GM18519 (cell line): Measurements from ENCODE around the gene LHPP.

Experiments used
- ATAC-seq: cut with Tn5 transposase; IDR thresholded peaks from one replicate; pipeline ENCODE4 v1.9.1; 2021; ENCODE audit warnings: mild to moderate bottlenecking, moderate library complexity; ENCODE audit not compliant: unreplicated experiment, low FRiP score

LHPP gene

DNA sequence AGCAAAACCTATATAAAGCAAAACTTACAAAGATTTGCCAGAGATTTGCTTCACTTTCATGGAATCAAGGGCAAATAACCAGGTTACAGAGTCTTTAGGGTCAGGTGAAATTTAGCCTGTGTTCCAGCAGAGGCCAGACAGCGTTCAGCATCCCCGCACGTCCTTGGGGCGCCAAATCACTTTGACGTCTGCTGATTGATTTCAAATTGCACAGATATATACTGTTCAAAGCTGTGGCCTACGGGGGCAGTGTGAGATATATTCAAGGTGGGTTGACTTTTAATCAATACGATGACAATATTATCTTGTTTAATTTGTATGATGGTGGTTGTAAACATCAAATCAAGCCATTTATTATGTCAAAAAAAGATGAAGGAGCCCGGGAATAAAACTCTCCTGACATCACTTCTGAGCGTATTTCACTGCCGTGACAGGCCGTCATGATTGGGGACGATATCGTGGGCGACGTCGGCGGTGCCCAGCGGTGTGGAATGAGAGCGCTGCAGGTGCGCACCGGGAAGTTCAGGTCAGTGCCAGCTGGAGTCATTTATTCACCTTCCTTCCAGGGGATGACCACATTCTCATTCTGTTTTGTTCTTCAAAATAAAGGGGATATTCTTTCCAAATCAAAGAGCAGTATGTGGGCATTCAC lies 55.2 kb downstream of the LHPP start:
- no peak for ATAC-seq

DNA sequence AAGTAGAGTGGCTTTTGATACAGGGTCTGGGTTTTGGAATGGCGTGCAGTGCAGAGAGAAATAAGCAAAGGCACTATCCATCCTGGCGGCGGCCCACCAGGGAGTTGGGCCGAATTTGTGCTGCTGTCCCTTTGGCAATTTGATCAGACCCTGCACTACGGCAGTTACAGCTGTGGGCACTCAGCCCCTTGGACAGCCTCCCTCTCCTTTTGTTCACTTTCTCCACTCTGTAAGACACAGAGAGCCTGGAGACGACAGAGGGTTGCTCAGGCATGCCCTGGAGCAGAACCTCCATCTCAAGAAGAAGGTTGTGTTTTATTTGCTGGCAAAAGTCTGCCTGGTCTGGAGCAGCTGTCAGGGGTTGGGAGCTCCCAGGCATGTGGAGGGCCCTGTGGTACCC lies 55.8 kb downstream of the LHPP start:
- ATAC-seq = no peak

DNA sequence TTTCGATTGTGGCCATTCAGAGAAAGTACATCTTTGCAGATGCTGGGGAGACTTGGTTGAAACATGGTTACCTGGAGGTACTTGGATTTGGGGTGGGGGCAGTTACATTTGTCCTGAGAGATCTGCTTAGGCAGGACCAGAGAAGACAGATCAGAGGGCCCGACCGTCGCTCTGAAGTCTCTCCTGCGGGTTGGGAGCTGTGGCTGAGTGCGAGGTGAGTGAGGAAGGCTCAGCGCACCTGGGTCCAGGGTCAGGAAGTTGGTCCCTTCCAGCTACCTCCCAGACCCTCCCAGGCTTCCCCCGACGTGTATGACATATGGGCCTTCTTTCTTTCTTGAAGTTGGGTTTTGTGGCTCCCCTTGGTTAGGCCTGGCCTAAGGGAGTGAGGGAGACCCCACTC lies 56.3 kb downstream of the LHPP start:
- ATAC-seq = no peak

DNA sequence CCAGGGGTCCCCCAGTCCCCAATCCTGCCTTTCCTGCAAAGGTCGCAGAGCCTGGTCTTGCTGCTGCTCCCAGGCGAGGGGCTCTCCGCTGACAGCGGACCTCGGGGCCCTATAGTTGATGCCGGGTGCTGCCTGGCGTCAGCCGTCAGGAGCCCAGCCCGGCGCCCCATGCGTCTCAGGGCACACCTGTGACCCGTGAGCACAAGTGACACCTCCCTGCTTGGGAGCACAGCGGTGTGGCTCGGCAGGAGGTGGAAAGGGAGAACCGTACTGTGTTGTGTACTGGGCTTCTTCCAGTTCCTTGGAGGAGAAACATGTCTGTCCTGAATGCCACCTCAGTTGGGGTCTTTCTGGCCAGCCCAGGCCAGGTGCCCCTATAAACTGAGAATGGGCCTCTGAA lies 56.7 kb downstream of the LHPP start:
- ATAC-seq = no peak

DNA sequence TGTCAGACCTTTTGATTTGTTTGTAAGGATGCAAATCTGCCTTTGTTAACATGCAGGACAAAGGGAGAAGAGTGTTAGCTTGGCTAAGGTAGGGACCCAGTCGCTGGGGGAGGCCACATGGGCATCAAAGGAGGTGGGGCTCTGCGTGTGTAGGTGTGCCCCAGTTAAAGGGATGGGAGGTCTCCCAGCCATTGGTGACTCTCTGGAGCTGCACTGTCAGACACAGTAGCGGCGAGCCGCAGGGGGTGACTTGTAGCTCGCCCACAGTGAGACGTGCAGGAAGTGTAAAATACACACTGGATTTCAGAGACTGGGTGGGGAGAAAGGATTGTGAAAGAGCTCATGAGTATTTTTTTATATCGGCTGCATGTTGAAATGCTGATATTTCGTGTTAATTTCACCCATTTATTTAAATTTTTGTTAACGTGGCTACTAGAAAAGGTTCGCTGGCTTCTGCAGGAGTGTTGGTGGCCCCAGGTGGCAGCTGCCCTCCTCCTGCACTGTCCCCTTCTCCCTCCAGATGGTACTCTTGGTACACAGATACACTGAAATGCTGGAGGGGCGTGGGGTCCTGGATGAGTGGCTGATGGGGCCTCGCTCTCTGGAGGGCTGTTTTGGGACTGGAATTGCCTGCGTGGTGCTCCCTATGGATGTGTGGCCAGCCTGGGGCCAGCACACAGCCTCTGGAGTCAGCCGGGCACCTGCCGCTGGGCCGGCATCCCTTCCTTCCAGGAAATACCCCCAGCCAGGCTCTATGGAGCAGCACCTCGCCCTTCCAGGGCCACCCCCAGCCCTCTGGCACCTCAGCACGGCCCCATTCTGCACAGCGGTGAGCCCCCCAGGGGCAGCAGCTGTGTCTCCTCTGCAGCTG lies 59.2 kb downstream of the LHPP start:
- ATAC-seq = no peak

DNA sequence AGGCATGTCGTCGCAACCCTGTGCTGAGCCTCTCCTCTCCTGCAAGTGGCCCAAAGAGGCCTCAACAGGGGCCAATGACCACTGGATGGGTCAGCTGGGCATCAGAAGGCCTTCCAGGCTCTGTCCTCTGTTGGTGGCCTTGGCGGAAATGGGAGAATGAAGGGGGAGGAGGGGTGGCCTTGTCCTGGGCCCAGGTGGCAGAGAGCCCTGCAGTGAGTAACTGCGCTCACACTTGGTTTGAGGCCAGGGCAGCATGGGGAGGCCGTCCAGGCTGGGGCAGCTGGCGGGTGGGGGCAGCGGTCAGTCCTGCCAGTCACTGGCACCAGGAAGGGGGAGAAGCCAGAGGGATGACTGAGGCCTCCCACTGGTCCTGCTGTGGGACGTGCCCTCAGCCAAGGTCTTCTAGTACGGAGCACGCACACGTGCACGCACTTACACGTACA lies 59.8 kb downstream of the LHPP start:
- no peak for ATAC-seq

DNA sequence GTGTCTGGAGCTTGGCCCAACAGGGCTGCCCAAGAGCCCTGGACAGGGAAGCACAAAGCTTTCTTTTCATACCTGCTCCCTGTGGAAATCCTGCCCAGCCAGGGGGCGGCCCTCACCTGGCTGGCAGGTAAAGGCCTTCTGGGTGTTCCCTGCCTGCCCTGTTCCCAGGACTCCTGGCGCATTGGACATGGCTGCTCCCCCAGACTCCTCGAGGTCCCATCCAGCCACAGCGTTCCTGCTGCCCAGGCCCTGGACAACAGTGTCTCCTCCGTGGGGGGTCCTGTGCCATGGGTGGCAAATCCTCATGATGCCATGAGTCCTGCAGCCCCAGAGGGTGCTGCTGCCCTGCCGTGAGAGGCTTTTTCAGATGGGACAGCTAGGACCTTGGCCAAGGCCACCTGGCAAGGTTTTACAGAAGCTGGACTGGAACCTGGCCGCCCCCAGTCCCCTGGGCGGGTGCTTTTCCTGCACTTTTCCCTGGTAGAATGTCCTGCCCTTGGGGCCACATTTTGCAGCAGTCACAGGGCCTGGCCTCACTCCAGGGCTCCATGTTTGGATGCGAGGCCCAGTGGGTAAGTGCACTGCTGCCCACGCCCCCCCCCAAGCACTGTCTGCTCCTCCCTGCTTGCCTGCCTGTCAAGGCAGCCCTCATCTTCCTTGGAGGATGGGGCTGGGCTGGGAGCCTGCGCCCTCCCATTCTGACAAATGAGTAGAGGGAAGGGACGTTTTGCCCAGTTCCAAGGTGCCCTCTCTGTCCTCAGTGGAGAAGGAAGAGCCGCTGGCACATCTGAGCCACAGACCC lies 60.7 kb downstream of the LHPP start:
- no peak for ATAC-seq

DNA sequence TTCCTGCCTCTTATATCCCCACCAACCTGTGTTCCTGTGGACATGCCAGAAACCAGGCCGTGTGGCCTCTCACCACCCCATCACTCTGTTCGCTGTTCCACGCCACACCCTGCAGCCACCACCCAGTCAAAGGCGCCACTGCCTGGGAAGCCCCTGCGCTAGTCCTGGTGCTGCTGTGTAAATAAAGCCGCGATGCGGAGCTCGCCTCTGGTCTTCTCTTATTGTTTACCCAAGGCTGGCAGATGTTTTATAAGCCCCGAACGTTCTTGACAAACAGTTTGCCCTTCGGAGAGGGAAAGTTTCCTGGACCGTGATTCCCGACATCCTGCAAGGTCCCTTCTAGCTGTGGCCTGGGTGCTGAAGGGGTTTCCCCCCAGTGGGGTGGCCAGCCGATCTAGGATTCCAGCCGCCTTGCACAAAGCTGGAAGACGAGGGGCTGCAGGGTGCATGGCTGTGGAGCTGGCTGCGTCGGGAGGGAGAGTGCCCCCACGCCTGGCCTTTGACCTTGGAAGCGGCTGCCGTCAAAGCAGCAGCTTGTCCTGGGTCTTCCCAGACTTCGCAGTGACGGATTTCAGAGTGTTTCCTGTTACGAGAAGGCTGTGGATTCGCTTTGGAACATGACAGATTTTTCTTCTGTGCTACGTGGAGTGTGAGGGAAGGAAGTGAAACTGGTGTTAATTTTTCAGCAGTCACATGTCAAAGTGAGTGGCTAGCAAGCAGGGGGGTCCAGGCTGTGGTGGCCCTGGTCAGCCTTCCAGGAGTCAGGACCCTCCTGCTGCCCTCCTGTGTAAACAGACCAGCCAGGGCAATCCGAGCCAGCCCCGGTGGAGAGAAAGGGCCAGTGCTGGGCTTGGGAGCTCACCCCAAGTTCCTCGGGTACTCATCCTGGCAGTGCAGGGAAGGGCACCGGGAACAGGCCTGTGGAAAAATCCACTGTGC lies 61.6 kb downstream of the LHPP start:
- no peak for ATAC-seq

DNA sequence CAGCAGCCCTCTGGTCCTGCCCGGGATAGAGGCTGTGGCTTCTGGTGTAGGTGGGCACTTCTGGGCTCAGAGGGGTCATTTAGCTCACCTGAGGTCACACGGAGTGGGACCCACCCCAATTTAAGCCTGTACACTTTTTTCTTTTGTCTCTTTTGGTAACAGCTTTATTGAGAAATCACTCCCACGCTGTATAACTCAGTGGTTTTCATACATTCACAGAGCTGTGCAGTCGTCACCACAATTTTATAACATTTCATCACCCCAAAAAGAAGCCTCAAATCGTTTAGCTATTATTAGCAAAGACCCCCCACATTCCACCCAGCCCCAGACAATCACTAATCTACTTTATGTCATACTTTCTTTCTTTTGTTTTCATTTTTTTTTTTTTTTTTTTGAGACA lies 62.3 kb downstream of the LHPP start:
- no peak for ATAC-seq

DNA sequence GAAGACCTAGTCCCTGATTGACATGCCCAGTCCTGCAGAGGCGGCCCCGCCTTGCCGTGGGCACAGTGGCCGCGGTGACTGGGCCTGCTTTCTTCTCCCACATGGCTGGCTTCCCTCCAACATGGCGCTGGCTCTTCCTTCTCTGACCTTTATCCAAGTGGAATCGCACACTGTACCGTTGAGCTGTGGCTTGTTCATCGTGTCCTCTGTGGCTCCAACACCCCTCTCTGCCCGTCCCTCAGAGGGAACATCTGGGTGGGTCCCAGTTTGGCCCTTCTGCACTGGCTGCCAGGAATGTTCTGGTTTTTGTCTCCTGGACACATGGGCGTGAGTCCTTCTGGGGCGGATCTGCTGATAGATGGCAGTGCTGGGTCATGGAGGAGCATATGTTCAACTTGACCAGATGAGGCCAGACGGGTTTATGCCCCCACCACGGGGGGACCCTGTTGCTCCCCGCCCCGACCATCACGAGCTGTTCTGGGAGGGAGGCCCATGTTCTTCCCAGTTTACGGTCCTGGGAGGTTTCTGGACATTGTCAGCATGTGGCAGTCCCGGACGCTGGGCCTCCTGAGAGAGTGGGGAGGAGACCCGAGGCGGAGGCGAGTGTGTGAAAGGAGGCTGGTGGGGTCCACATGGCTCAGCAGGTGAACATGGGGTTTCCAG lies 63.5 kb downstream of the LHPP start:
- no peak for ATAC-seq

DNA sequence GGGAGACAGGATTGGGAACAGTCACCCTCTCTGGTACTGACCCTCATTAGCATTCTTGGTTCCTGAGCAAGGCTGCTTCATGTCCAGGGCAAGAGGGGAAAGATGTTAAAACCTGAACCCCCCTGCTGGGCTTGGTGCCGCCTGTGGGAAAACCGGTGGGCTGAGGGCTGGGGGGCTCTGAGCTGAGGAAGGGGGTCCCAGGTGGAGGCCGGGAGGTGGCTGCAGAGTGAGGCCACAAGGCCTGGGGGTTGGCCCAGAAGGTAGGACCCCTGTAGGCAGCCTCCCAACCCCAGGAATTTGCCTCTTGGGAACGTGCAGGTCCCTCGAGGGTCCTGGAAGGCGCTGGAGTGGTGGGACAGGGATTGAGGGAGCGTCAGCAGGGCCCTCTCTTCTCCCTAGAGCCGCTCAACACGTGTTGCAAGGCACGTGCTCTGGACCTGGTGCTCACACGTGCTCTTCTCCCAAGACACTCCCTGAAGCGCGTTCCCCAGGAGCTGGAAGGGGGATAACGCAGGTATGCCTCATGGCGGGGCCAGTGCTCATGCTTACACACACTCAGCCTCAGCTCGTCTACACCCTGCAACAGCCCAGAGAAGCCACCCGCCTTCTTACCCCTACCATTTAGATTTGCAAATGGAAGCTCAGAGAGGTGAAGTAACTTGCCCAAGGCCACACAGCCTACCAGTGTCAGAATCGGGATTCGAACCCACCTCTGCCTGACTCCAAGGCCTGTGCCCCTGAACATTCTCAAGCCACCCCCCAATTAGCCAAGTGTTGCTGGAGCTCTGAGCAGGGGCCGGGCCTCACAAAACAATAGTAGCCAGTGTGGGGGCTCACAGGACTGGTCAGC lies 64.4 kb downstream of the LHPP start:
- no peak for ATAC-seq

DNA sequence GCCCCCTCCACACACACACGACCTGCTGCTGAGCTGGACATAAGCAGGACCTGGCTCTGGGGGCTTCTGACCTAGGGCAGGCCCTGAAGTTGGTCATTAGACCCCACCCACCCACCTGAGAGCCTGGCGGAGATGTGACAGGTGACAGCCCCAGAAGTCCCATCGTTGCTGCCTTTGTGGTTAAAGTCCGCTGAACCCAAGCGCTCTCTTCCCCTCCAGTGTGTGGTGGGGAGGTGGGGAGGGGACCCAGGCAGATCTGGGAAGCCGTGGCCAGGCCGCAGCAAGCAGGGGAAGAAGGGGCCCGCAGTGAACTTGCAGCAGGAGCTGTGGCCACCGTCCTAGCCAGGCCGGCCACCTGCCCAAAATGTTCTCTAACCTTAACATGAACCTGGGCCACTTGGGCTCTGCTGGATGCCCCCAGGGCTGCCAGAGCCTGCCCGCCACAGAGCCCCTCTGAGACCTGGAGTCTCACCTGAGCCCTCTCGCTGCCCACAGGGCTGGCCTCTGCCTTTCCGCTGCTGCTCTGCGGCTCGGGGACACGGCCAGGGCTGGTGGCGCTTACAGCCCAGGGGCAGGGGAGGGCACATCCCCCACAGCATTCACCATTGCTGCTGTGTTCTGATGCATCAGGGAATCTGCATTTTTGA lies 65.1 kb downstream of the LHPP start:
- ATAC-seq = no peak

DNA sequence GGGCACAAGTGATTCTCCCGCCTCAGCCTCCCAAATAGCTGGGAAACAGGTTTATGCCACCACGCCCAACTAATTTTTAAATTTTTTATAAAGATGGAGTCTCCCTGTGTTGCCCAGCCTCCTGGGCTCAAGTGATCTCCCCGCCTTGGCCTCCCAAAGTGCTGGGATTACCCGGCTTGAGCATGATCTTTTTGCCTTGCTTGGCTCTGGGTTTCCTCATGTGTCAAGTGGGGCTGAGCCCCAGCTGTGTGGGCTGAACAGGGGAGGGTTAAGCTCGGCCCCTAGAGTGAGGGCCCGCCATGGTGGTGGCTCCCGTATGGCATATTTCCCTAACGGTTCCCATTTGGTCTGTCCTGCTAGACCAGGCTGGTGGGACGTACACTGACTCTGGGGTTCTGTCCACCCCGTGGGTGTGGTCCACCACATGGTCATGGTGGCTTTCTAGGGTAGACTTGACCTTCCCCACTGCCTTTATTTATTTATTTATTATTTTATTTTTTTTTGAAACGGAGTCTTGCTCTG lies 66.3 kb downstream of the LHPP start:
- ATAC-seq = no peak

DNA sequence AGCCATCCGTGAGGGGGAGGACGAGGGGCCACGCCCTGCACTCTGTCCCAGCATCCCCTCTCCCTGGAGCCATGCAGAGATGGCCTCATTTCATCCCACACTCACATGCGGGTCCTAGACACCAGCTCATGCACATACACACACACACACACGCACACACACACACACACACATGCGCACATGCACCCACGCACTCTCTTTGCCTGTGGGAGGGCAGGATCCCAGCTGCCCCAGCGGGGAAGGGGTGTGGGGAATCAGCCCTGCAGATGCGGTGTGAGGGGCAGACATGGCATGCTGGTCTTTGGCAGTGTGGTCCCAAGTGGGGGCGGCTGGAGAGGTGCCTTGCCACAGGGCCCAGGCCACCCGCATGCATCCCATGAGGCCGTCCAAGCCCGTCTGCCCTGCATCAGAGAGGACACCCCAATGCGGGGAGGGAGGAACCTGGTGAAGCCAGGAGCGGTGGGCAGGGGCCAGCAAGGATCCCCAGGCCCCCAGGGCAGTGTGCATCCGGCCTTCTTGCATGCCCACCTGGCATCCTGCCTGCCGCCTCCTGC lies 68.1 kb downstream of the LHPP start:
- no peak for ATAC-seq

DNA sequence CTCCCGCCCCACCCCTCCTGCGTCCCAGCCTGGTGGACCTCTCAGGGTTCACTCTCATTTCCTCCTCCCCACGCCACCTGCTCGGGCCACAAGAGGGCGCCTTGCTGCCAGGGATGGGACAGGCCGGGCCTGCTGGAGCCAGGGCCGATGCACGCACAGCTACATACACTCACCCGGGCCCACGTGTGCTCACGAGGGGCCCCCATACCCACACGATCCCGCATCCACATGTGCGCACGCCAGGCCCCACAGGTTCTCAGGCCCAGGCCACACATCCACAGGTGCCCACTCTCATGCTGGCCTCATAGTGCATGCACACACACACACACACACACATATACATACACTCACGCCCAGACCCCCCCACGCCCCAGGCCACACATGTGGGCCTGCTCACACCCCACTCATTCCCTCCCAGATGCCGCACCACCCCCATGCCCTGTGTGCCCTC lies 68.6 kb downstream of the LHPP start:
- peak; percentile 64 for ATAC-seq

DNA sequence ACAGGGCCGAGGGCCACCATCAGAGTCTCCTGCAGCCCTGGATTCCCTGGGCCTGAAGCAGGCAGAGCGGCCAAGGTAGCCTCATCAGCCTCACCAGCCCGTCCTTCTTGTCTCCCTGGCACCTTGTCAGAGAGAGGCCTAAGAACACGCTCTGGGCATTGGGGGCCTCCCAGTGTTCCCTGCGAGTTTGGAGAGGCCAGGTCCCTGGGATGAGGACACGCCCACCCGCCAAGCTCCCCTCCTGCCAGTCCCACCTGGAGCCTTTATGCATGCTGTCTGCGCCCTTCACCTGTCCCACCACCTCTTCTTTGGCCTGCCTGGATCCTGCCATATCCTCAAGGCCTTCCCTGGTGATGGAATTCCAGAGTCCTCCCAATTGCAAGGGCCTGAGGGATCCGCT lies 69.2 kb downstream of the LHPP start:
- no peak for ATAC-seq

DNA sequence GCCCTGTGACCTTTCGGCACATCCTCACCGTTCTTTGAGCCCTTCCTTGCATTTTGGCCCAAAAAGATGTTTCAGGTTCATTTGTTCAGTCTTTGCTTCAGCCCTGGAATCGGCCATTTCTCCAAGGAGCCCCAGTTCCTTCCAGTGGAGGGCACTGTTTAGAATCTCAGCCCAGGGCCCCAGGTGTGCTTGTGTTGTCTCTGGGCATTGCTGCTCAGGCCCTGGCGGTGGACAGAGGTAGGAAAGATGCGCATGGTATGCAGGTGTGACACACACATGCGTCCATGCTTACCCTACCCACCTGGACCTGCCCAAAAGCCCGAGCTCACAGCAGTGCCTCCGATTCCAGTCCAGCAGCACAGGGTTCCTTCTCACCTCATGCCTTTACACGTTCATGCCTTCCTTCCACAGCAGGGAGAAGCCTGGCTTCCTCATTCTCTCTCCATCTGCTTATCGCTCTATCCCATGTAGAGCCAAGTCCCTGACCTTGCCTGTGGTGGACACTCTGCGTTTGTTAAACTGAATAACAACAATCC lies 70.6 kb downstream of the LHPP start:
- ATAC-seq = no peak
